Right ventricle myocardium inferior (tissue), 1 donor: ENCODE measurements around the gene NCAPD2. TPM values are rescaled to one million over a fixed set of nuclear protein-coding genes. Genes with fewer than 3 reads are reported as not detected.

ENCODE experiments used
- ATAC-seq: fragments of 200-7000 bp; cut with Tn5 transposase; one replicate; pipeline ENCODE4 v1.9.1; 2020; ENCODE audit warnings: mild to moderate bottlenecking, moderate library complexity
- DNase-seq: peaks from one replicate; pipeline ENCODE4 v3.0.0; 2021; ENCODE audit errors: missing footprints
- intact Hi-C: fragments of 100-400 bp; cut with DNase I; formaldehyde crosslinking; loops from one replicate; pipeline ENCODE4 v1.11.0; 2022
- total RNA-seq: library from RNA; stranded (reverse); fragmentation: NEBNext Ultra II Directional; extraction: Animal tissue kit (Norgen Biotek cat#: 25700); gene quantifications from one replicate; pipeline ENCODE4 v1.2.1, GENCODE V29; 2021
- donor health status: DM: no; HTN: yes; CAD: no; lungs with severe emphysema.

Gene NCAPD2
- total RNA-seq, 1 donor from 2014 or later, result 11.6 TPM

DNA sequence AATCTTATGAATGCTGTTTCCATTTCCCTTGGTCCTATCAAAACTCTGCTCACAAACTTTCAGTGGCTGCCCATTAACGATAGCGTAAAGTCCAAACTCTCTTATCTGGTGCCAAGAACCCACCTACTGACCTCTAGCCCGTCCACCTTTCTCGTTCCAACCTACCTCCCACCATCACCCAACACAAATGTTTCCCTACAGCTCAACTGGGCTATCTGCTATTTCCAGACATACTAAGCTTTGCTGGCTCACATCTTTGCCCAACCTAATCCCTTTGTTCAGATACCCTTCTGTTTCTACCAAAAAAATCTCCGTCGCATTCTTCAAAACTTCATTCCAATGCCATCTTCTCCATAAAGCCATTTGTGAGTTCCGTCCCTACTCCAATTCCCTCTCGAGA is 81.7 kb downstream of the NCAPD2 start:
- intact Hi-C loops, result no loop called here
- no peak for ATAC-seq
- DNase-seq, result no peak

Other genes starting within 250 kb of the NCAPD2 start
- gene PLEKHG6, start 183.4 kb upstream of the NCAPD2 start, total RNA-seq, result 0.49 TPM
- 59.8 TPM for gene TNFRSF1A, start 152.0 kb upstream of the NCAPD2 start, total RNA-seq
- 0.46 TPM for gene SCNN1A, start 118.5 kb upstream of the NCAPD2 start, total RNA-seq
- 34.3 TPM for gene LTBR, start 109.9 kb upstream of the NCAPD2 start, total RNA-seq
- gene CD27, start 49.1 kb upstream of the NCAPD2 start, total RNA-seq, result not detected
- gene TAPBPL, start 42.1 kb upstream of the NCAPD2 start, total RNA-seq, result 15.7 TPM
- gene VAMP1, start 23.4 kb upstream of the NCAPD2 start, total RNA-seq, result 4.2 TPM
- 278 TPM for gene MRPL51, start 840 bp upstream of the NCAPD2 start, total RNA-seq
- gene GAPDH, start 40.4 kb downstream of the NCAPD2 start, total RNA-seq, result 4,337 TPM
- 15.9 TPM for gene IFFO1, start 61.9 kb downstream of the NCAPD2 start, total RNA-seq
- 16.2 TPM for gene NOP2, start 74.2 kb downstream of the NCAPD2 start, total RNA-seq
- gene CHD4, start 113.3 kb downstream of the NCAPD2 start, total RNA-seq, result 165 TPM
- 7.5 TPM for gene LPAR5, start 141.9 kb downstream of the NCAPD2 start, total RNA-seq
- 1.2 TPM for gene ACRBP, start 153.3 kb downstream of the NCAPD2 start, total RNA-seq
- 21.1 TPM for gene ING4, start 169.0 kb downstream of the NCAPD2 start, total RNA-seq
- gene ZNF384, start 195.3 kb downstream of the NCAPD2 start, total RNA-seq, result 26.0 TPM
- gene PIANP, start 206.7 kb downstream of the NCAPD2 start, total RNA-seq, result 0.27 TPM
- gene COPS7A, start 229.9 kb downstream of the NCAPD2 start, total RNA-seq, result 83.1 TPM